Fibroblast of skin of left biceps (primary cell): Measurements from ENCODE around the gene LRAT.

Experiments used
- DNase-seq, 2 experiments: peaks; one replicate each; pipeline ENCODE4 v3.0.0-alpha.2; 2013; ENCODE audit warnings: low read depth in 2 of 2

The LRAT gene

DNA sequence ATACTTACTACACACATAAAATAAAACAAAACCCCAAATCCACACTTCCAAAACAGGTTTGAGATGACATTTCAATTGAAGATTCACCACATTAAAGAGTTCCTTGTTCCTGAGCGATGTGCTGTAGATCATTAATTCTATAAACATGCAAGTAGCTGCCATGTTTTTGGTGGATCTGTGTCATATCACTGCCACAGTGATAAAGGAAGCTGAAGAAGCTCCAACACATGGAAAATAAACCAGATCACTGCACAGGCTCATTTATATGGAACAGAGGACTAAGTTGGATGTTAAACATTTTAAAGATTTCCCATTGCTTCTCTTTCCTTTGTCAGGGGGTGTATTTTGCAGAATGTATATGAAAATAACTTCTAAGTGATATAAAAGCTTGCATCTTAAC, 34.5 kb downstream of the LRAT start:
- DNase-seq: no peak

DNA sequence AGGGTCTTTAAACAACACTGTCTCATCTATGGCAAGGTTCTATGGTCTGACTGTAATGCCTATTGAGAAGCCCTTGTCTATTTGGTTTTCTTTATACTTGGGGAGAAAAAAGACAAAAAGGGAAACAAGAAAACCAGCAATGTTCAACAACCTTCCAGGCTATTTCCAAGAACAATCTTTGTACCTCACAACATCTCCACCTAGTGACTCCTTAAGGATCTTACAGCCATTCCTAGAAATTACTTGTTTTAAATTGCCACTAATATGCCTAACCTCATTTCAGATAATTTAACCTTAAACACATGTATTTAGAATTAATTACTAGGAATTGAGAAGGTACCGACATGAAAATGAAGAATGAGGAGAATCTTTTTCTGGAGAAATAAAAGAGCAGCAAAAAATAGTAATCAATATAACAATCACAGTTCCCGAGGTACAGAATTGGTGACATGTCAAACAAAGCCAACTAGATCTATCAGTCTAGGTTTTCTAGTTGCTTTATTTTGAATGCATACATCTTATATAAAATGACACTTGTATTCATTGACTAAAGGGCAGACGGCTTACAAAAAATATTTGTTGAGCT, 35.7 kb downstream of the LRAT start:
- DNase-seq: no peak

- DNase-seq: no peak
These were observed 37.6 kb downstream of the LRAT start, which contains the start of gene RBM46 for GRCh38 chr4:154781126-154781982. TSS of gene RBM46 (plus strand) at chr4:154781272. CDS start at chr4:154796753, 15,481 bp downstream.

GRCh38 chr4:154781983-154782293, 38.1 kb downstream of the LRAT start:
- DNase-seq: no peak
